Measurements from ENCODE around the gene PABPN1. TPM values are rescaled to one million over a fixed set of nuclear protein-coding genes. Genes with fewer than 3 reads are reported as not detected.

PABPN1 gene
- total RNA-seq, 1 donor from 2014 or later = 298 TPM

- Histone ChIP-seq H3K4me1 (peaks cover 5% of the 10 kb centered on the region), H3K9ac (no peak overlapping the region), H3K4me2 (no peak overlapping the region), H3K27ac (no peak overlapping the region), H3F3A (ENCODE audit: low read depth) (peaks cover 10% of the 10 kb centered on the region), H3K27me3 (peaks cover 9% of the 10 kb centered on the region), H3K36me3 (no peaks in the 10 kb centered on the region), H3K9me3 (ENCODE audit: low read depth) (no peaks in the 10 kb centered on the region), H4K20me1 (ENCODE audit: low read depth) (peaks cover 9% of the 10 kb centered on the region), H3K79me2 (ENCODE audit: low read depth) (peaks cover 3% of the 10 kb centered on the region), H3K4me3 (no peak overlapping the region), H2AFZ (replicated peaks) (no peak overlapping the region)
- no peak for TF ChIP-seq EZH2phosphoT487 (IDR thresholded peaks at IDR 0.05)
- TF ChIP-seq EZH2 (IDR thresholded peaks at IDR 0.05) = no peak
- TF ChIP-seq, protein P1, sequence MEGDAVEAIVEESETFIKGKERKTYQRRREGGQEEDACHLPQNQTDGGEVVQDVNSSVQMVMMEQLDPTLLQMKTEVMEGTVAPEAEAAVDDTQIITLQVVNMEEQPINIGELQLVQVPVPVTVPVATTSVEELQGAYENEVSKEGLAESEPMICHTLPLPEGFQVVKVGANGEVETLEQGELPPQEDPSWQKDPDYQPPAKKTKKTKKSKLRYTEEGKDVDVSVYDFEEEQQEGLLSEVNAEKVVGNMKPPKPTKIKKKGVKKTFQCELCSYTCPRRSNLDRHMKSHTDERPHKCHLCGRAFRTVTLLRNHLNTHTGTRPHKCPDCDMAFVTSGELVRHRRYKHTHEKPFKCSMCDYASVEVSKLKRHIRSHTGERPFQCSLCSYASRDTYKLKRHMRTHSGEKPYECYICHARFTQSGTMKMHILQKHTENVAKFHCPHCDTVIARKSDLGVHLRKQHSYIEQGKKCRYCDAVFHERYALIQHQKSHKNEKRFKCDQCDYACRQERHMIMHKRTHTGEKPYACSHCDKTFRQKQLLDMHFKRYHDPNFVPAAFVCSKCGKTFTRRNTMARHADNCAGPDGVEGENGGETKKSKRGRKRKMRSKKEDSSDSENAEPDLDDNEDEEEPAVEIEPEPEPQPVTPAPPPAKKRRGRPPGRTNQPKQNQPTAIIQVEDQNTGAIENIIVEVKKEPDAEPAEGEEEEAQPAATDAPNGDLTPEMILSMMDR (IDR thresholded peaks at IDR 0.05) = no peak
- Mint-ChIP-seq H3K27ac (no peak overlapping the region), H3K27me3 (ENCODE audit: insufficient read depth, low read depth) (peaks cover 11% of the 10 kb centered on the region), H3K9me3 (peaks cover 8% of the 10 kb centered on the region), H3K36me3 (peaks cover 23% of the 10 kb centered on the region), H3K4me3 (peak overlapping the region; percentile 70), H3K4me1 (peaks cover 16% of the 10 kb centered on the region)
- no peak for DNase-seq (ENCODE audit: low spot score)
Measured at GRCh38 chr14:23347406-23348296, 26.4 kb downstream of the PABPN1 start.

DNA sequence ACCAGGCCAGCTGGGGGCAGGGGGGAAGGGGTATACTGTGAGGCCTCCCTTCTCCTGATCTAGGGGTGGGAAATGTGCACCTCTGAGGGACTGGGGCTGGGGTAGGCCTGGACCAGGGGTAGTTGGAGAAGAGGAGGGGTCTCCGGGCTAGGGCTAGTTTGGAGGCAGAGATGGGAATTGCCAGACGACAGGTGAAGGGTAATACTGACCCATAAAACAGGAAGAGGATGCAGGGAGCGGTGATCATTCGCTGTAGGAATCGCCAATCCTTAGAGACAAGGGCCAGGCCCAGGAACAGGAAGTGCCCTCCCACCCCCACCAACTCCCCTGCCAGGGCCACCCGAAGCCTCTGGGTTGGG lies 27.0 kb downstream of the PABPN1 start:
- Mint-ChIP-seq H3K9me3 (peaks cover 8% of the 10 kb centered on the region), H3K27ac (no peak overlapping the region), H3K4me3 (no peak overlapping the region), H3K27me3 (ENCODE audit: insufficient read depth, low read depth) (peaks cover 15% of the 10 kb centered on the region), H3K36me3 (peaks cover 23% of the 10 kb centered on the region), H3K4me1 (peaks cover 22% of the 10 kb centered on the region)
- peaks cover 3% of the 10 kb centered on the region for H3K79me2 ChIP-seq (ENCODE audit: low read depth)
- peaks cover 9% of the 10 kb centered on the region for H3K27me3 ChIP-seq
- H4K20me1 ChIP-seq (ENCODE audit: low read depth) = peaks cover 9% of the 10 kb centered on the region
- H3K4me3 ChIP-seq = no peak overlapping the region
- no peaks in the 10 kb centered on the region for H3K36me3 ChIP-seq
- no peak for TF ChIP-seq EZH2phosphoT487 (IDR thresholded peaks at IDR 0.05)
- TF ChIP-seq, protein P1 (IDR thresholded peaks at IDR 0.05) = no peak
- no peak for TF ChIP-seq EZH2 (IDR thresholded peaks at IDR 0.05)
- H3K4me1 ChIP-seq = peaks cover 5% of the 10 kb centered on the region
- H2AFZ ChIP-seq (replicated peaks) = no peak overlapping the region
- H3K4me2 ChIP-seq = no peak overlapping the region
- no peaks in the 10 kb centered on the region for H3K9me3 ChIP-seq (ENCODE audit: low read depth)
- no peak overlapping the region for H3K27ac ChIP-seq
- H3F3A ChIP-seq (ENCODE audit: low read depth) = peaks cover 15% of the 10 kb centered on the region
- no peak overlapping the region for H3K9ac ChIP-seq
- DNase-seq (ENCODE audit: low spot score) = no peak

DNA sequence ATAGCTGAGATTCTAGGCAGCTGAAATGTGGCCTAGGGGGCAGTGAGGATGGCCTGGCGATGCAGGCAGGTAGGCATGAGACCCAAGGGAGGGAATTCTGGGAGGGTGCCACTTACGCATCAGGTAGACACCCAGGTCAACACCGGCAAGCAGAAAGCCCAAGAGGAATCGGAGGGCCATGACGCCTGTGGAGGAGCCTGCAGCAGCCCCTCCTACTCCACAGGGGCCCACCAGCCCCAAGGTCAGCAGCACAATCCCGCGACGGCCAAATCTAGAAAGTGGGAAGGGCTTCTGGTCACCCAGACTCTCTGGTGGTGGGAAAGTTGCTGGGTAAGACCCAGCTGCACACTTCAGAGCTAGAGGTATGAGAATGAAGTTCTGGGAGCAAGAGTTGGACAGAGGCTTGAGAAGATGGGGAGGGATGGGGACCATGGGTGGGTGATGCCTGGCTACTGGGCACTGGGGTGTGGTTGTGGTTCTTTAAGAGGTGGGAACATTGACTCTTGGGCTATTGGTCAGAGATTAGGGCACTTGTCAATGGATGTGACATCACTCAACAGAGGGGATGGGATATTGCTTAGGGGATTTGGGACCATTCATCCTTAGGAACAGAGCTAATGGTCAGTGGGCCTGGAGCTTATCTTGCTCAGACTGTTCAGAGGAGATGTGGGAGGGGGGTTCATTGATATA lies 28.0 kb downstream of the PABPN1 start:
- Histone ChIP-seq H3K36me3 (no peaks in the 10 kb centered on the region), H2AFZ (replicated peaks) (no peak overlapping the region), H4K20me1 (ENCODE audit: low read depth) (peaks cover 9% of the 10 kb centered on the region), H3K4me3 (no peak overlapping the region), H3F3A (ENCODE audit: low read depth) (peaks cover 23% of the 10 kb centered on the region), H3K9me3 (ENCODE audit: low read depth) (no peaks in the 10 kb centered on the region), H3K4me1 (peaks cover 5% of the 10 kb centered on the region), H3K79me2 (ENCODE audit: low read depth) (peaks cover 3% of the 10 kb centered on the region), H3K4me2 (no peak overlapping the region), H3K27ac (no peak overlapping the region), H3K9ac (no peak overlapping the region), H3K27me3 (peaks cover 9% of the 10 kb centered on the region)
- Mint-ChIP-seq H3K27me3 (ENCODE audit: insufficient read depth, low read depth) (peaks cover 19% of the 10 kb centered on the region), H3K4me1 (peaks cover 24% of the 10 kb centered on the region), H3K27ac (peak overlapping the region; percentile 10), H3K4me3 (peak overlapping the region; percentile 2), H3K36me3 (peaks cover 23% of the 10 kb centered on the region), H3K9me3 (peaks cover 8% of the 10 kb centered on the region)
- TF ChIP-seq EZH2phosphoT487 (IDR thresholded peaks at IDR 0.05) (no peak), EZH2 (IDR thresholded peaks at IDR 0.05) (no peak)
- no peak for DNase-seq (ENCODE audit: low spot score)
